IMR-90 (cell line): ENCODE measurements around the gene FLT1.

ENCODE experiments used
- CEBPB ChIP-seq: IDR thresholded peaks from 2 replicates; pipeline ENCODE4 v1.6.1; 2012; ENCODE audit warnings: low read depth, low read length, improper control_type of control experiment
- CHD1 ChIP-seq: IDR thresholded peaks from 2 replicates; pipeline ENCODE4 v1.6.1; 2012; ENCODE audit warnings: low read depth, low read length, improper control_type of control experiment
- CTCF ChIP-seq: conservative IDR thresholded peaks from 2 replicates; pipeline ENCODE4 v1.5.1; 2012; ENCODE audit warnings: mild to moderate bottlenecking, low read depth, low read length, improper control_type of control experiment
- ELK1 ChIP-seq: fragments of 150-350 bp; IDR thresholded peaks from 2 replicates; pipeline ENCODE4 v1.6.1; 2016; ENCODE audit warnings: low read depth, mild to moderate bottlenecking, low read length, moderate library complexity, borderline replicate concordance
- FOS ChIP-seq: fragments of 150-350 bp; IDR thresholded peaks from 2 replicates; pipeline ENCODE4 v1.6.1; 2016; ENCODE audit warnings: low read depth, low read length
- MAZ ChIP-seq: IDR thresholded peaks from 2 replicates; pipeline ENCODE4 v1.6.1; 2012; ENCODE audit warnings: low read depth, mild to moderate bottlenecking, low read length, improper control_type of control experiment, moderate library complexity, borderline replicate concordance
- MXI1 ChIP-seq: IDR thresholded peaks from 2 replicates; pipeline ENCODE4 v1.6.1; 2012; ENCODE audit warnings: low read depth, mild to moderate bottlenecking, low read length, moderate library complexity, borderline replicate concordance
- NFE2L2 ChIP-seq: fragments of 150-350 bp; IDR thresholded peaks from 2 replicates; pipeline ENCODE4 v1.6.1; 2016; ENCODE audit warnings: low read depth, mild to moderate bottlenecking, low read length
- POLR2A ChIP-seq: IDR thresholded peaks from 2 replicates; pipeline ENCODE4 v1.6.1; 2012; ENCODE audit warnings: mild to moderate bottlenecking, low read depth, low read length
- RAD21 ChIP-seq: IDR thresholded peaks from 2 replicates; pipeline ENCODE4 v1.6.1; 2012; ENCODE audit warnings: low read length, improper control_type of control experiment
- RCOR1 ChIP-seq: IDR thresholded peaks from 2 replicates; pipeline ENCODE4 v1.6.1; 2012; ENCODE audit warnings: mild to moderate bottlenecking, low read length, improper control_type of control experiment; ENCODE audit not compliant: insufficient replicate concordance
- SMC3 ChIP-seq: fragments of 150-350 bp; IDR thresholded peaks from 2 replicates; pipeline ENCODE4 v1.6.1; 2016; ENCODE audit warnings: low read depth, mild to moderate bottlenecking, antibody characterized with exemption, low read length, moderate library complexity
- USF2 ChIP-seq: fragments of 150-350 bp; IDR thresholded peaks from 2 replicates; pipeline ENCODE4 v1.6.1; 2017; ENCODE audit warnings: mild to moderate bottlenecking, antibody characterized with exemption, low read length, low read depth

GRCh38 chr13:28496188-28496564, 1.2 kb upstream of the FLT1 start:
- TF ChIP-seq RAD21 (no peak), POLR2A (no peak), USF2 (no peak), CTCF (no peak), NFE2L2 (no peak), MXI1 (no peak), SMC3 (no peak), CHD1 (no peak), ELK1 (no peak), FOS (no peak), MAZ (no peak), CEBPB (no peak), RCOR1 (no peak)
